ENCODE data around the gene M1AP.
A peak's percentile ranks its signal among the peaks of the same experiment; 100 is the strongest.

Gene M1AP

GRCh38 chr2:74515981-74516633 lies 132.0 kb downstream of the M1AP start:
- peak; percentile 72 for DNase-seq

GRCh38 chr2:74515271-74515980 lies 132.7 kb downstream of the M1AP start:
- peak; percentile 67 for DNase-seq

- DNase-seq = peak; percentile 67
These were observed 133.5 kb downstream of the M1AP start, which contains the start of gene TLX2 for GRCh38 chr2:74514368-74515270. Gene TLX2 (plus strand): TSS chr2:74514450. CDS start chr2:74514807, 357 bp downstream.

GRCh38 chr2:74513605-74514367 lies 134.3 kb downstream of the M1AP start:
- DNase-seq = no peak

GRCh38 chr2:74512744-74513604 lies 135.2 kb downstream of the M1AP start:
- no peak for DNase-seq

GRCh38 chr2:74511104-74511989 lies 136.8 kb downstream of the M1AP start:
- no peak for DNase-seq

GRCh38 chr2:74510272-74510671 lies 137.9 kb downstream of the M1AP start:
- no peak for DNase-seq

GRCh38 chr2:74507926-74508520 lies 140.1 kb downstream of the M1AP start:
- peak; percentile 84 for DNase-seq
